Activated CD4-positive, alpha-beta T cell treated with anti-CD3 and anti-CD28 coated beads, Interleukin-2, amount 50 U/mL, for 4 hours (primary cell): ENCODE data around the gene RPLP1.
"Not testable (repeated sequence)": the region's sequence is repeated elsewhere in the genome, so short reads cannot be mapped to it uniquely, and the experiment has no call there.

Source experiments
- DNase-seq, 2 experiments: peaks; one replicate each; pipeline ENCODE4 v3.0.0-alpha.2; 2020

Gene RPLP1

GRCh38 chr15:69443032-69443611, 9.5 kb upstream of the RPLP1 start:
- DNase-seq = no peak

DNA sequence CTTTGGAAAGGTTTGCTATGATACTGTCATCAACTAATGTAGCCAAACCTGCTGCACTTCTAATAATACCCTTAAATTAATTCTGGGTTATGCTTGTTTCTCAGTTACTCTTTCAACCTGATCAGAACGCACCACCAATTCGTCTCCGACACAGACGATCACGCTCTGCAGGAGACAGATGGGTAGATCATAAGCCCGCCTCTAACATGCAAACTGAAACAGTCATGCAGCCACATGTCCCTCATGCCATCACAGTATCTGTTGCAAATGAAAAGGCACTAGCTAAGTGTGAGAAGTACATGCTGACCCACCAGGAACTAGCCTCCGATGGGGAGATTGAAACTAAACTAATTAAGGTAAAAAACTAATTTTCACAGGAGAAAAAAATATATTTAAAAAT, 7.9 kb upstream of the RPLP1 start:
- DNase-seq = no peak

- no peak for DNase-seq
These were observed 5.7 kb upstream of the RPLP1 start for GRCh38 chr15:69446953-69447352.

GRCh38 chr15:69450221-69450620, 2.4 kb upstream of the RPLP1 start:
- DNase-seq = not testable (repeated sequence)

DNA sequence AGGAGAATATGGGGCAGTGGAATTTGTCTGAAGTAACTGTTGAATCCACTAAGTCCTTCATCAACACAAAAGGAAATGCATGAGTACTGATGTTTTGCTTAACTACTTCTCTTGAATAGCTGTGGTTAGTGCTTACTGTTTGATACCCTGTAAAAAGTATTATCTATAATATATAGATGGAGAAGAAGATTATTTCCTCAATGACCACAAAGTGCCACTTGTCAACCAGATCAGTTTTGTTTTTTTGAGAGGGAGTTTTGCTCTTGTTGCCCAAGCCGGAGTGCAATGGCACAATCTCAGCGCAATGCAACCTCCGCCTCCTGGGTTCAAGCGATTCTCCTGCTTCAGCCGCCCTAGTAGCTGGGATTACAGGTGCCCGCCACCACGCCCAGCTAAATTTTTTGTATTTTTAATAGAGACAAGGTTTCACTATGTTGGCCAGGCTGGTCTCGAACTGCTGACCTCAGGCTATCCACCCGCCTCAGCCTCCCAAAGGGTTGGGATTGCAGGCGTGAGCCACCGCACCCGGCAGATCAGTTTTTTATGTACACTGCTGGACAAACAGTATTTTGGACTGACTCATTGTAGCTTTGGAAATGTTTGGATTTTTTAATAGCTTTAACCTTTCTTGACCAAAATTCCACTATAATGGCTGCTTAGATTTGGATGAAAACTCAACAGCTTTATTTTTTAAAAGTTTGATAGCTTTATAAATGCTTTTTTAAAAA, 1.5 kb upstream of the RPLP1 start:
- DNase-seq = no peak

DNA sequence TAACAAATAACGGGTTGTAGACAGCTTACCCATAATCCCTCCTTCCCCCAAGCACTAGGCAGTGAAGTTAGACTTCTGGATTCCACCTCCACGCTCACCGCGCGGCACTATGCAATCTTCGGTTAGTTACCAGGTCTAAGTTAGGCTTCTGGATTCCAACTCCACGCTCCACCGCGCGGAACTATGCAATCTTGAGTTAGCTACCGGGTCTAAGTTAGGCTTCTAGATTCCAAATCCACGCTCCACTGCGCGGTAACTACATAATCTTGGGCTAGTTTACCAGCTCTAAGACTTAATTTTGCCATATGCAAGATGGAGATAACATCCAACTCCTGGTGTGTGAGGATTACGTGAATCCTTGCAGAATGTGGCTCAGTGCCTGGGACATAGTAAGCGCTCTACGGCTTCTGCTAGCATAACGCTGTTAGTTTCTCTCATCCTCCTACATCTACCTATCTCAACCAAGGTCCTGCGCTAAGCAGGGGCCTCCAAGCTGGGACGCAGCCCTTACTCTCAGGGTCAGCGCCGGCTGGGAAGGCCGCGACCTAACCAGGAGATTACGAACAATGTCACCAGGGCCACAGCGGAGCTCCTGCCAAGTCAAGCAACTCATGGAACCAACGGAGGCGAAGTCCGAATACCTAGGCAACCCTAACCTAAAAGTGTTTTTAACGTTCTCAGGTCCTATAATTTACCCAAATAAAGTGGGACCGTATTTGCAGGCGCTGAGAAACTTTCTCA, 497 bp upstream of the RPLP1 start:
- DNase-seq = peak in 1 of 2 experiments; percentile 21

DNA sequence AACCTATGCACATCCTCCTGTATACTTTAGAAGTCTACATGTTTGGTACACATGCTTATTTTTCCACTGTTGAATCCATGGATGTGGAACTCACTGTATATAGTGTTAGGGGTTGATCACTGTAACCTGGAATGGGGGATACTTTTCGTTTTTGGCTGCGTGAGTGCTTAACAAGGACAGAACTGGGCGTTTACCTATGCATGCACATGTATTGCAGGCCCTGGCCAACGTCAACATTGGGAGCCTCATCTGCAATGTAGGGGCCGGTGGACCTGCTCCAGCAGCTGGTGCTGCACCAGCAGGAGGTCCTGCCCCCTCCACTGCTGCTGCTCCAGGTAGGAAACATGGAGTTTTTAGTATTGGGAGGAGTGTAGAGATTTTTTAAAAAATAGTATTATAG, 2.3 kb downstream of the RPLP1 start:
- DNase-seq = no peak

DNA sequence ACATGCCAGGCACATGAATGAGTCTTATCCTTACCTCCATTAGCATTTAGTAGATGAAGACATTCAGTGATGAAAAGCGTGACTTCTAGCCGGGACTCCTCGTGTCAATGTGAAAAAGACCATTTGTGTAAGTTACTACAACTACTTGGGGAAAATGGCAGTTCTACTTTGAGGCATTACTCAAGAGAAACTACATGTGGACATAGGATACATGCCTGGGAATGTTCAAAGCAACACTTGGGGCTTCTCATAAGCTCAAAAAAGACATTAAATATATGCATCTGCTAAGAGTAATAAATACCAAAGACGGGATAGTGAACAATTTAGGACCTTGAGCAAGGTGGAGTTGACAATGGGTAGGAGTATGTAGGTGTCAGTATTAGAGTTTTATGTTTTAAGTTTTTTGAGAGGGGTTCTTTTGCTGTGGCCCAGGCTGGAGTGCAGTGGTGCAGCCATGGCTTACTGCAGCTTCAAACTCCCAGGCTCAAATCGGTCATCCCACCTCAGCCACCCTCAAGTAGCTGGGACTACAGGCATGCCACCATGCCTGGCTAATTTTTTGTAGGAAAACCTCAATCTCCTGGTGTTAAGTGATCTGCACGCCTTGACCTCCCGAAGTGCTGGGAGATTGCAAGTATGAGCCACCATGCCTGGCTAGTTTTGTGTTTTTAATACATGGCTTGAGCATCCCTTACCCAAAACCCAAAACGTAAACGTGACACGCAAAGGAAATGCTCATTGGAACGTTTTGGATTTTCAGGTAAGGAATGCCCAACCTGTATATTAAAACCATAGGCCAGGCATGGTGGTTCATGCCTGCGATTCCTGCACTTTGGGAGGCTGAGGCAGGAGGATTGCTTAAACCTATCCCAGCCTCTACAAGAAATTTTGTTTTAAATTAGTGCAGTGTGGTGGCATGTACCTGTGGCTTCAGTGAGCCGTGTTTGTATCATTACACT, 3.9 kb downstream of the RPLP1 start:
- no peak for DNase-seq

GRCh38 chr15:69457304-69458280, 5.0 kb downstream of the RPLP1 start:
- DNase-seq = no peak

GRCh38 chr15:69459066-69459465, 6.4 kb downstream of the RPLP1 start:
- DNase-seq = no peak

DNA sequence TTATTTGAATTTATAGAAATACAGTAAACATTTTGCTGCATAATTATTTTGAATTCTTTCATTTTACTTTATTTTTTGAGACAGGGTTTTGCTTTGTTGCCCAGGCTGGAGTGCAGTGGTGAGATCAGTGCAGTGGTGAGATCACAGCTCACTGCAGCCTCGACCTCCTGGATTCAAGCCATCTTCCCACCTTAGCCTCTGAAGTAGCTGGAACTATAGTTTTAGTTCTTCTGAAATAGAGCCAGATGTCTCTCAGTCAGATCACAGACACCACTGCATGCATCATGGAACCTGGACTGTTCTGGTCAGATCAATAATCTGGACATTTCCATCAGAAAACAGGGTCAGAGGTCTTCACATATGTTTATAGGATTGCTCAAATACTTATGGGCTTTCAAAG, 7.9 kb downstream of the RPLP1 start:
- no peak for DNase-seq

DNA sequence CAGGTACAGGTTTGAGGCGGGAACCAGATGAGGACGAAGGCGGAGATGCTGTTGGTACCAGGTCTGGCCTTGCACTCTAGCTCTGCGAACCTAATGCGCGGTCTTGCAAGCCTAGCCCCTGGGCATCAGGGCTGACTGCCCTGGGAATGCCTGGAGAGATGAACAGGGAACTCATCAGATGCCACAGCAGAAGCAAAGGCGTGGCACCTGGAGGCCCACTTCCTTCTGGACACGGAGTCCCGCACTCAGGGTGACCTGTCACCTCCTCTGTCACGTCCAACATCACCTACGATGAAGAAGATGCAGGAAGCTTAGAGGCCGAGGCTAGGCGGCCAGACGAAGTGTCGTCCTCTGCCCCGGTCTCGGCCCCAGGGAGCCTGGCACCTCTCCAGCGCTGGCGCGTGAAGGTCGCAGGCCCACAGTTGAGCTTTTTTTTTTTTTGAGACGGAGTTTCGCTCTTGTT, 9.4 kb downstream of the RPLP1 start:
- DNase-seq = no peak

GRCh38 chr15:69462493-69463181, 10.0 kb downstream of the RPLP1 start:
- DNase-seq = peak; percentile 89

DNA sequence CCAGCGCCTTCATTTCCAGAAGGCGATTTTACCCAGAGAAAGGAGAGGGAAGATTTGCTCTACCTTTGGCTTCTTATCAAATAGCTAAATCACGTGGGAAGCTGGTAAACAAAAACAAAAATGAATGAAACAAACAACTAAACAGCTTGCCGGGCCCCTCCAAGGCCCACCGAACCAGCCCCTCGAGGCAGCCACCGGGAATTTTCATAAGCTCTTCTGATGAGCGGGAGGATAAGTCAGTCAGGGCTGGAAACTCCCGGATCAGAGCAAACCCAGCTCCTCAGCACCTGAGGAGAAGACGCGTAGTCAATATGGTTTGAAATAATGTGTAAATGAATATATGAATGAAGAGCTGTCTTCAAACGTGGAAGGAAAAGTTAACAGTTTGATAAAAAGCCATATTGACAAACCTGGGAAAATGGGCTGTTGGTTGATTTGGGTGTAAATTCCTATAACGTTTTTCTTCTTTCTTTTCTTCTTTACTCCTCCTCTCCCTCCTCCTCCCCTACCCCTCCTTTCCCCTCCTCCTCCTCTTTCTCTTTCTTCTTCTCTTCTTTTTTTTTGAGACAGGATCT, 10.7 kb downstream of the RPLP1 start:
- no peak for DNase-seq

DNA sequence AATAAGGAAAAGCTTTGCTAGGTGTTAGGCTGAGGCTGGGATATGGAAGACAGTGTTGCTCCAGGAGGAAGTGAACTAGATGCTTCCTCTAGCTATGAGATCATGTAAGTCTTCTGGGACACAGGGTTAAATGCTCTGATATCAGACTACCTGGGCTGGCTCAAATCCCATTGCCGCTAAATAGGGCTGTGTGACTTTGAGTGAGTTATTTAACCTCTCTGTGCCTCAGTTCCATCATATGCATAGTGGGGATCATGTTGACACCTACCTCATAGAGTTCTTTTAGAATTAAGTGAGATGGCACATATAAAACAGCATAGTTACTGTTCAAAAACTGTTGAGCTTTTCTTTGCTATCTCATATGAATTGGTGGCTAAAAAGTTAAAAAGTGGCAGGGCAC, 12.6 kb downstream of the RPLP1 start:
- DNase-seq = no peak

- no peak for DNase-seq
These were observed 14.1 kb downstream of the RPLP1 start for GRCh38 chr15:69466733-69467132.

DNA sequence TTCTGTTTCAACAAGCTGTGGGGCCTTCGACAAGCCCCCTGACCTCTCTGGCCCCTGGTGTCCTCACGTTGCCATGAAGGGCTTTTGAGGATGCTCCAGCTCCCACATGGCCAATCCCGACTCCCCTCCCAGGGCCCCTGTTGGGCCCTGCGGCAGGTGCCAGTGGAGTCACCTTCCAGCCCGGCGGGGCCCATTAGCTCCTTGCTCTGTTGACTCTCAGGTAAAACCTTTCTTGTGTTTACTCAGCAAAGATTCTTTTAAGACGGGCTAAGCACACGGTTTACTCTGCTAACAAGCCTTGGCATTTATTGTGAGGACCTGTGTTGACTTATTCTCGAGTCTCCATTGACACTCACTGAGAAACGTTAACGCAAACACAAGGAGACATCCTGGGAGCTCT, 15.0 kb downstream of the RPLP1 start:
- no peak for DNase-seq

GRCh38 chr15:69468241-69469121, 15.9 kb downstream of the RPLP1 start:
- DNase-seq = peak; percentile 77 to 82

- no peak for DNase-seq
These were observed 17.0 kb downstream of the RPLP1 start for GRCh38 chr15:69469467-69470201.
